SK-N-SH (cell line): ENCODE measurements around the gene SYT14. TPM values are rescaled to one million over a fixed set of nuclear protein-coding genes. Genes with fewer than 3 reads are reported as not detected.
"Not testable (repeated sequence)": the region's sequence is repeated elsewhere in the genome, so short reads cannot be mapped to it uniquely, and the experiment has no call there.

Experiments
- CTCF ChIA-PET: fragments of 300-600, 350-600 bp; formaldehyde crosslinking; extraction: SDS; loops from one replicate; lab custom pipeline; 2021; lab: Yijun Ruan, JAX
- POLR2A ChIA-PET: fragments of 350-600 bp; sonication (Branson Sonifier 250); formaldehyde crosslinking; extraction: SDS; loops from one replicate; lab custom pipeline; 2020; ENCODE audit warnings: antibody characterized with exemption, inconsistent platforms; lab: Yijun Ruan, JAX
- DNase-seq: peaks from one replicate; pipeline ENCODE4 v3.0.0; 2012
- H2AFZ ChIP-seq: fragments of 200-600 bp; sonication (generic); 2 replicates; pipeline ENCODE4 v1.8.1; 2016; ENCODE audit warnings: antibody characterized with exemption, mild to moderate bottlenecking, low read depth
- H3F3A ChIP-seq: fragments of 200-600 bp; sonication (generic); replicated peaks from 2 replicates; pipeline ENCODE3; 2016; ENCODE audit warnings: antibody characterized with exemption, mild to moderate bottlenecking; ENCODE audit not compliant: insufficient read depth
- H3K27ac ChIP-seq, 2 experiments: fragments of 200-500 bp in 1 of 2; fragments of 200-600 bp in 1 of 2; sonication (Bioruptor generic) in 1 of 2; sonication (generic), shearing (Covaris generic) in 1 of 2; 2 replicates each; pipeline versions ENCODE4 v1.5.1 to v1.6.1; 2014 to 2016; ENCODE audit warnings: low read depth in 2 of 2, inconsistent platforms in 1 of 2, low read length in 1 of 2, mild to moderate bottlenecking in 1 of 2, mixed read lengths in 1 of 2
- H3K27me3 ChIP-seq: fragments of 200-600 bp; sonication (generic), shearing (Covaris generic); 2 replicates; pipeline ENCODE4 v1.6.1; 2016; ENCODE audit warnings: mixed run types; ENCODE audit not compliant: insufficient read depth
- H3K36me3 ChIP-seq, 2 experiments: fragments of 200-500 bp in 1 of 2; fragments of 200-600 bp in 1 of 2; sonication (Bioruptor generic) in 1 of 2; sonication (generic) in 1 of 2; replicated peaks in 1 of 2; 2 replicates each; pipeline versions ENCODE3 to v1.5.1; 2014 to 2016; ENCODE audit warnings: low read length in 1 of 2, mild to moderate bottlenecking in 1 of 2; ENCODE audit not compliant: insufficient read depth in 2 of 2, control insufficient read depth in 1 of 2
- H3K4me1 ChIP-seq, 2 experiments: fragments of 200-500 bp in 1 of 2; fragments of 200-600 bp in 1 of 2; sonication (Bioruptor generic) in 1 of 2; sonication (generic), shearing (Covaris generic) in 1 of 2; 2 replicates each; pipeline versions ENCODE4 v1.5.1 to v1.6.1; 2014 to 2016; ENCODE audit warnings: low read depth in 1 of 2, low read length in 1 of 2, mixed run types in 1 of 2; ENCODE audit not compliant: insufficient read depth in 2 of 2, control insufficient read depth in 1 of 2
- H3K4me2 ChIP-seq: fragments of 200-600 bp; sonication (generic), shearing (Covaris generic); 2 replicates; pipeline ENCODE4 v1.6.1; 2017; ENCODE audit warnings: mixed run types
- H3K4me3 ChIP-seq, 2 experiments: fragments of 200-500 bp in 1 of 2; fragments of 200-600 bp in 1 of 2; sonication (Bioruptor generic) in 1 of 2; sonication (generic), shearing (Covaris generic) in 1 of 2; 2 replicates each; pipeline versions ENCODE4 v1.5.1 to v1.8.1; 2014 to 2016; ENCODE audit warnings: low read depth in 2 of 2, inconsistent platforms in 1 of 2, low read length in 1 of 2, mild to moderate bottlenecking in 1 of 2, mixed read lengths in 1 of 2, moderate library complexity in 1 of 2
- H3K79me2 ChIP-seq: fragments of 200-600 bp; sonication (generic); 2 replicates; pipeline ENCODE4 v1.8.1; 2017; ENCODE audit warnings: mild to moderate bottlenecking; ENCODE audit not compliant: insufficient read depth
- H3K9ac ChIP-seq: fragments of 200-600 bp; sonication (generic); 2 replicates; pipeline ENCODE4 v1.6.1; 2017; ENCODE audit warnings: mixed run types
- H3K9me2 ChIP-seq: fragments of 200-600 bp; sonication (generic); 2 replicates; pipeline ENCODE4 v1.6.1; 2017; ENCODE audit warnings: mixed run types
- H3K9me3 ChIP-seq: fragments of 200-600 bp; sonication (generic); 2 replicates; pipeline ENCODE4 v1.6.1; 2017; ENCODE audit warnings: mixed run types, mild to moderate bottlenecking, moderate library complexity
- H4K20me1 ChIP-seq: fragments of 200-600 bp; sonication (generic); 2 replicates; pipeline ENCODE4 v1.6.1; 2017; ENCODE audit warnings: mild to moderate bottlenecking, mixed run types; ENCODE audit not compliant: insufficient read depth
- ELF1 ChIP-seq: IDR thresholded peaks from 2 replicates; pipeline ENCODE4 v1.4.0; 2012
- EP300 ChIP-seq, 2 experiments: IDR thresholded peaks; 2 replicates each; pipeline versions ENCODE4 v1.4.0 to v1.6.1; 2012; ENCODE audit warnings: borderline replicate concordance in 1 of 2, low read depth in 1 of 2, low read length in 1 of 2
- EZH2phosphoT487 ChIP-seq: fragments of 200-600 bp; sonication (generic); IDR thresholded peaks from 2 replicates; pipeline ENCODE4 v1.6.1; 2017; ENCODE audit warnings: low read depth, mixed run types, mild to moderate bottlenecking, antibody characterized with exemption, moderate library complexity, borderline replicate concordance
- JUND ChIP-seq: IDR thresholded peaks from 2 replicates; pipeline ENCODE4 v1.4.0; 2012
- POLR2AphosphoS5 ChIP-seq: IDR thresholded peaks from 2 replicates; pipeline ENCODE4 v1.6.1; 2012; ENCODE audit warnings: low read depth, low read length
- YY1 ChIP-seq: IDR thresholded peaks from 2 replicates; pipeline ENCODE4 v1.4.0; 2012; ENCODE audit warnings: low read depth, mild to moderate bottlenecking
- WGBS: methylation state at CpG from one replicate; pipeline ENCODE4 v1.1.6; 2017; ENCODE audit warnings: low lambda C conversion rate; 5-methylcytosine and 5-hydroxymethylcytosine counted together
- polyA plus RNA-seq, 3 experiments: library from polyadenylated mRNA; depleted of rRNA; stranded (reverse); fragments of >200 nt; gene quantifications; 2 replicates each; pipeline ENCODE4 v1.2.3, GENCODE V29; 2012
- TF ChIP-seq, protein P1 (sequence below): IDR thresholded peaks from 2 replicates; pipeline ENCODE4 v1.4.0; 2012; ENCODE audit warnings: low read depth, borderline replicate concordance
- TF ChIP-seq, protein P2 (sequence below): fragments of 150-350 bp; IDR thresholded peaks from 2 replicates; pipeline ENCODE4 v1.6.1; 2017; ENCODE audit warnings: antibody characterized with exemption, low read length, low read depth, borderline replicate concordance
- TF ChIP-seq, protein P3 (sequence below): fragments of 150-350 bp; IDR thresholded peaks from 2 replicates; pipeline ENCODE4 v1.6.1; 2016; ENCODE audit warnings: mild to moderate bottlenecking, low read depth, low read length

SYT14 gene
- polyA plus RNA-seq, 1 of the 3 experiments (the other 2 are of a cell fraction), result 1.2 TPM

DNA sequence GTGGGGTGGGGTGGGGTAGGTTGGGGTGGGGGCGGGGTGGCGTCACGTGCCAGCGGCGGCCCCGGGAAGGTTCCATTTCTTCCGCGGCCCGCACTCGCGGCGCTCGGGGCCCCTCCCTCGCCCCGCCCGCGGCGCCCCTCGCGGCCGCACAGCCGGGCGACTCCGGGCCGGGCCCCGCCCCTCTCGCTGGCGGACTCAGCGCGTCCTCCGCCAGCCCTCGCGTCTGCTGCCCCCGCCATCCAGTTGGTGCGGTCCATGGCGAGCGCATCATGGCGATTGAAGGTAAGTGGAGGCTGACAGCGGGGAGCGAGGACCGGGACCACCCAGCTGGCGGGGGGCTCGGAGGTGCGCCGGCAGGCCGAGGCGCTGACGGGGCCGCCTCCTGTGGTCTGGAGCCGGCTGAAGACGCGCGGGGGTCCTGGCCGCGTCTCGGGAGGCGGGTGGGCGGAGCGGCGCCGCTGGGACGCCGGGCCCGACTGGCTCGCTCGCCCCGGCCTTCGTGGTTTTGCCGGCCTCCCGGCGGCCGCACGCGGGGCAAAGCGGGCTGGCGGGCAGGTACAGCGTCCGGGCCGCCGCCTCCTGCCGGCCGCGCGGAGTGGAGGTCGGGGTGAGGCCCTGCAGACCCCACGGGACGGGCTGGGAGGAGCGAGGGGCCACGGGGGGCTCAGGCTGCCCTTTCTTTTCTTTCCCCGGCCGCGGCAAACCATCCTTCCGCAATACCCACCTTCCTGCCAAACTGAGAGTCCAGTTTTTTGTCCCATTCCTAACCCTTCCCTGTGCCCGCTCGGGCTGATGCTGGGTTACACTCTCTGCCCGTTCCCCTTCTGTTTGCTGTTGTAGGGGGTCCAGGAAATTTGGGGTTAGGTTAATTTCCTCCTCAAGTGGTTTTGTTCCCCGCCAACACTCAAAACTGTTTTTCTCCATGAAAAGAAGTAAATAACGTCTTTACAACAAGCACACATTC, at the start of gene SYT14 (continued):
- TF ChIP-seq, protein P1, sequence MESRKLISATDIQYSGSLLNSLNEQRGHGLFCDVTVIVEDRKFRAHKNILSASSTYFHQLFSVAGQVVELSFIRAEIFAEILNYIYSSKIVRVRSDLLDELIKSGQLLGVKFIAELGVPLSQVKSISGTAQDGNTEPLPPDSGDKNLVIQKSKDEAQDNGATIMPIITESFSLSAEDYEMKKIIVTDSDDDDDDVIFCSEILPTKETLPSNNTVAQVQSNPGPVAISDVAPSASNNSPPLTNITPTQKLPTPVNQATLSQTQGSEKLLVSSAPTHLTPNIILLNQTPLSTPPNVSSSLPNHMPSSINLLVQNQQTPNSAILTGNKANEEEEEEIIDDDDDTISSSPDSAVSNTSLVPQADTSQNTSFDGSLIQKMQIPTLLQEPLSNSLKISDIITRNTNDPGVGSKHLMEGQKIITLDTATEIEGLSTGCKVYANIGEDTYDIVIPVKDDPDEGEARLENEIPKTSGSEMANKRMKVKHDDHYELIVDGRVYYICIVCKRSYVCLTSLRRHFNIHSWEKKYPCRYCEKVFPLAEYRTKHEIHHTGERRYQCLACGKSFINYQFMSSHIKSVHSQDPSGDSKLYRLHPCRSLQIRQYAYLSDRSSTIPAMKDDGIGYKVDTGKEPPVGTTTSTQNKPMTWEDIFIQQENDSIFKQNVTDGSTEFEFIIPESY, result no peak
- no peak for TF ChIP-seq EZH2phosphoT487
- no peak for TF ChIP-seq JUND
- TF ChIP-seq EP300 (IDR thresholded peaks at IDR 0.05; ENCODE audit: borderline replicate concordance in 1 of 2, low read depth in 1 of 2, low read length in 1 of 2), result no peak
- TF ChIP-seq POLR2AphosphoS5, result peak; percentile 48; the same call in 1 of the 2 replicates
- peak; percentile 64 for TF ChIP-seq YY1
- TF ChIP-seq, protein P2, sequence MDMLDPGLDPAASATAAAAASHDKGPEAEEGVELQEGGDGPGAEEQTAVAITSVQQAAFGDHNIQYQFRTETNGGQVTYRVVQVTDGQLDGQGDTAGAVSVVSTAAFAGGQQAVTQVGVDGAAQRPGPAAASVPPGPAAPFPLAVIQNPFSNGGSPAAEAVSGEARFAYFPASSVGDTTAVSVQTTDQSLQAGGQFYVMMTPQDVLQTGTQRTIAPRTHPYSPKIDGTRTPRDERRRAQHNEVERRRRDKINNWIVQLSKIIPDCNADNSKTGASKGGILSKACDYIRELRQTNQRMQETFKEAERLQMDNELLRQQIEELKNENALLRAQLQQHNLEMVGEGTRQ, result no peak
- TF ChIP-seq, protein P3, sequence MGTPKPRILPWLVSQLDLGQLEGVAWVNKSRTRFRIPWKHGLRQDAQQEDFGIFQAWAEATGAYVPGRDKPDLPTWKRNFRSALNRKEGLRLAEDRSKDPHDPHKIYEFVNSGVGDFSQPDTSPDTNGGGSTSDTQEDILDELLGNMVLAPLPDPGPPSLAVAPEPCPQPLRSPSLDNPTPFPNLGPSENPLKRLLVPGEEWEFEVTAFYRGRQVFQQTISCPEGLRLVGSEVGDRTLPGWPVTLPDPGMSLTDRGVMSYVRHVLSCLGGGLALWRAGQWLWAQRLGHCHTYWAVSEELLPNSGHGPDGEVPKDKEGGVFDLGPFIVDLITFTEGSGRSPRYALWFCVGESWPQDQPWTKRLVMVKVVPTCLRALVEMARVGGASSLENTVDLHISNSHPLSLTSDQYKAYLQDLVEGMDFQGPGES, result no peak
- no peak for TF ChIP-seq ELF1

- H3K27me3 ChIP-seq, H2AFZ ChIP-seq, H3K9me3 ChIP-seq, H3K9ac ChIP-seq, DNase-seq, POLR2A ChIA-PET, H3K27ac ChIP-seq, H3K4me2 ChIP-seq, H3K4me3 ChIP-seq, H3K9me2 ChIP-seq, H3K36me3 ChIP-seq, H3K79me2 ChIP-seq, H4K20me1 ChIP-seq: not testable (repeated sequence)
- peaks cover 21 to 36% of the 10 kb centered on the region in 2 experiments for H3K4me1 ChIP-seq
- CTCF ChIA-PET, result interaction anchor here (2.0 to 5.9 kb wide), 2 partner anchors 28 to 100 kb away, joined by 8 to 36 read pairs; no protein-coding TSS in a partner anchor
- H3F3A ChIP-seq, result peaks cover 34% of the 10 kb centered on the region
- WGBS, result 92% methylated on average over 31 of the region's 31 CpGs
These were observed 49.5 kb upstream of the SYT14 start for GRCh38 chr1:209888291-209889076.
